Endothelial cell of umbilical vein (primary cell): ENCODE results near the gene FAM222A. TPM values are rescaled to one million over a fixed set of nuclear protein-coding genes. Genes with fewer than 3 reads are reported as not detected.

Experiments used
- BruUV-seq: library from RNA; stranded (reverse); fragments of 400-500 nt; replicated peaks from 2 replicates; lab custom pipeline; 2021; lab: Mats Ljungman, UMichigan
- CTCF ChIA-PET: fragments of 300-600, 350-600 bp; sonication (Branson Sonifier 250); formaldehyde crosslinking; loops from one replicate; lab custom pipeline; 2021; ENCODE audit warnings: antibody characterized with exemption, inconsistent platforms; lab: Charles Lee
- POLR2A ChIA-PET: fragments of 300-600, 350-600 bp; sonication (Branson Sonifier 250); formaldehyde crosslinking; loops from one replicate; lab custom pipeline; 2021; ENCODE audit warnings: antibody characterized with exemption, inconsistent platforms; lab: Charles Lee
- DNase-seq: peaks from one replicate; pipeline ENCODE4 v3.0.0-alpha.2; 2011; ENCODE audit warnings: low read depth, low spot score
- FAIRE-seq: peaks from 2 replicates; lab custom pipeline; 2011; peaks lifted over from hg19 to GRCh38; lab: Jason Lieb, UNC
- H2AFZ ChIP-seq: 2 replicates; pipeline ENCODE4 v1.6.0; 2012; ENCODE audit warnings: low read depth, low read length, control low read depth, inconsistent platforms
- H3K27ac ChIP-seq: 2 replicates; pipeline ENCODE4 v1.5.1; 2011; ENCODE audit warnings: low read depth, mild to moderate bottlenecking, control low read depth, low read length, moderate library complexity; ENCODE audit not compliant: insufficient read depth
- H3K27me3 ChIP-seq, 2 experiments: 2 replicates each; pipeline versions ENCODE4 v1.6.0 to v1.6.1; 2011; ENCODE audit warnings: low read length in 2 of 2, mixed read lengths in 1 of 2; ENCODE audit not compliant: control insufficient read depth in 2 of 2, insufficient read depth in 2 of 2
- H3K36me3 ChIP-seq, 2 experiments: 2 replicates in 1 of 2; 3 replicates in 1 of 2; pipeline ENCODE4 v1.5.1; 2011; ENCODE audit warnings: low read length in 2 of 2, mild to moderate bottlenecking in 1 of 2, moderate library complexity in 1 of 2; ENCODE audit not compliant: control insufficient read depth in 2 of 2, insufficient read depth in 2 of 2; ENCODE audit errors: extremely low read depth in 1 of 2
- H3K4me1 ChIP-seq: 3 replicates; pipeline ENCODE4 v1.5.1; 2011; ENCODE audit warnings: mild to moderate bottlenecking, low read length; ENCODE audit not compliant: control insufficient read depth, insufficient read depth; ENCODE audit errors: extremely low read depth
- H3K4me2 ChIP-seq: 2 replicates; pipeline ENCODE4 v1.6.1; 2011; ENCODE audit warnings: low read length, control low read depth, mixed read lengths; ENCODE audit not compliant: insufficient read depth
- H3K4me3 ChIP-seq, 3 experiments: fragments of 200-600 bp in 1 of 3; sonication (generic), shearing (Covaris generic) in 1 of 3; replicated peaks in 1 of 3; 2 replicates each; pipeline ENCODE4 v1.5.1; 2011 to 2016; ENCODE audit warnings: control low read depth in 3 of 3, low read length in 3 of 3, mild to moderate bottlenecking in 2 of 3, inconsistent platforms in 1 of 3, low read depth in 1 of 3, moderate library complexity in 1 of 3; ENCODE audit not compliant: insufficient read depth in 1 of 3
- H3K79me2 ChIP-seq: 2 replicates; pipeline ENCODE4 v1.6.0; 2012; ENCODE audit warnings: low read length, inconsistent platforms; ENCODE audit not compliant: control insufficient read depth, insufficient read depth
- H3K9ac ChIP-seq: replicated peaks from 2 replicates; pipeline ENCODE3; 2011; ENCODE audit warnings: low read length, control low read depth; ENCODE audit not compliant: insufficient read depth; ENCODE audit errors: extremely low read depth
- H3K9me1 ChIP-seq: replicated peaks from 3 replicates; pipeline ENCODE4 v1.6.0; 2011; ENCODE audit warnings: mild to moderate bottlenecking, low read length; ENCODE audit not compliant: control insufficient read depth, insufficient read depth; ENCODE audit errors: extremely low read depth
- H3K9me3 ChIP-seq: replicated peaks from 2 replicates; pipeline ENCODE4 v1.5.1; 2012; ENCODE audit warnings: low read length, inconsistent platforms; ENCODE audit not compliant: control insufficient read depth, insufficient read depth
- H4K20me1 ChIP-seq: replicated peaks from 2 replicates; pipeline ENCODE3; 2011; ENCODE audit warnings: mild to moderate bottlenecking, low read length; ENCODE audit not compliant: control insufficient read depth, insufficient read depth; ENCODE audit errors: extremely low read depth
- EZH2 ChIP-seq: IDR thresholded peaks from 2 replicates; pipeline ENCODE4 v1.6.1; 2012; ENCODE audit warnings: borderline replicate concordance, low read depth, mild to moderate bottlenecking, moderate library complexity, low read length, inconsistent platforms; ENCODE audit not compliant: severe bottlenecking
- FOS ChIP-seq: IDR thresholded peaks from 2 replicates; pipeline ENCODE4 v1.6.1; 2011; ENCODE audit warnings: mild to moderate bottlenecking, low read length, moderate library complexity, borderline replicate concordance; ENCODE audit not compliant: insufficient read depth
- GATA2 ChIP-seq: IDR thresholded peaks from 2 replicates; pipeline ENCODE4 v1.7.0; 2011; ENCODE audit warnings: low read depth, mild to moderate bottlenecking, moderate library complexity, mixed read lengths, low read length; ENCODE audit not compliant: insufficient read length, insufficient read depth
- JUN ChIP-seq: IDR thresholded peaks from 2 replicates; pipeline ENCODE4 v1.6.1; 2011; ENCODE audit warnings: borderline replicate concordance, low read depth; ENCODE audit not compliant: insufficient read length, insufficient read depth
- MYC ChIP-seq: IDR thresholded peaks from one replicate; pipeline ENCODE4 v1.6.1; 2011; ENCODE audit warnings: mild to moderate bottlenecking, low read depth, low read length
- POLR2A ChIP-seq: IDR thresholded peaks from 2 replicates; pipeline ENCODE4 v1.6.1; 2012; ENCODE audit warnings: low read depth, mild to moderate bottlenecking, control low read depth, low read length
- POLR2AphosphoS5 ChIP-seq: IDR thresholded peaks from 2 replicates; pipeline ENCODE4 v1.6.1; 2012; ENCODE audit warnings: low read depth, mild to moderate bottlenecking, control low read depth, low read length, moderate library complexity; ENCODE audit not compliant: insufficient read depth
- dilution Hi-C: fragments of 300-500 bp; cut with MboI; formaldehyde crosslinking; loops from one replicate; pipeline ENCODE4 v1.15.0; 2019; ENCODE audit warnings: low sequenced_read_pairs; ENCODE audit not compliant: extremely low pct_ligation_motif_present
- intact Hi-C: fragments of 100-400 bp; cut with micrococcal nuclease; formaldehyde crosslinking; loops from one replicate; pipeline ENCODE4 v1.10.0; 2022
- polyA plus RNA-seq, 4 experiments: library from polyadenylated mRNA; depleted of rRNA in 3 of 4; stranded (reverse) in 3 of 4; unstranded in 1 of 4; fragments of >200 nt; gene quantifications; 2 replicates each; pipeline versions ENCODE4 v1.2.1 to v1.2.3, GENCODE V29; 2011 to 2012; ENCODE audit warnings: missing spikeins in 1 of 4
- total RNA-seq: library from RNA; stranded (reverse); gene quantifications from 2 replicates; pipeline ENCODE4 v1.2.3, GENCODE V29; 2021
- TF ChIP-seq, protein P1 (sequence below), 2 donors: IDR thresholded peaks; 1 replicate in 1 of 2; 2 replicates in 1 of 2; pipeline ENCODE4 v1.5.1; 2011; ENCODE audit warnings: low read length in 2 of 2, mild to moderate bottlenecking in 2 of 2, moderate library complexity in 2 of 2, control low read depth in 1 of 2, inconsistent platforms in 1 of 2, low read depth in 1 of 2; ENCODE audit not compliant: insufficient read depth in 1 of 2; ENCODE audit errors: extremely low read depth in 1 of 2
- TF ChIP-seq, protein P2 (sequence below): IDR thresholded peaks from 2 replicates; pipeline ENCODE4 v1.6.1; 2011; ENCODE audit not compliant: insufficient read depth, insufficient read length

The FAM222A gene
- total and polyA plus RNA-seq, 2 donors (not counting 3 experiments of a cell fraction or from before 2014, with no cell fraction given): 0.62 to 1.7 TPM

DNA sequence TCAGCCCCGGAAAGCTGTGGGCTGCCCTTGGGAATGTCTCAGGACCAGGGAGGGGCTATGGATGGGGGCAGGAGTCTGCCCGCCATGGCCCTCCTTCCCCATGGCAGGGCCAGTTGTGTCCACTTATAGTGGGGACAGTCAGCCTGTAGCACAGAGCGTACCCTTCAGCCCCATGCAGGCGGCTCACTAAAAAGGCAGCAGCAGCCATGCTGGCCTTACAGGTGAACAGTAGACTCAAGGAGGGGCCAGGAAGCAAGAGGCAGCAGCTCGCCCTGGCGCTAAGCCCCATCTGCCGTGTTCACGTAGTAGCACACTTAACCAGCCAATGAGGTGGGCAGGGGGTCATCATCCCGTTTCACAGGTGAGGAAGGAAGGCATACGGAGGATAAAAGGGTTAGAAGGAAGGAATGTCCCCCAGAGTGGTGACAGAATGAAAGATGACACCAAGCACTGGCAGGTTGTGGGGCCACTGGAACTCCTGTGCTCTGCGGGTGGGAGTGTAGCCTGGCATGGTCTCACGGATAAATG lies 52.7 kb downstream of the FAM222A start:
- FAIRE-seq: no peak
- BruUV-seq: no TSS peak
- intact Hi-C loops: no loop called here
- CTCF ChIA-PET: no interaction called here
- H4K20me1 ChIP-seq: no peaks in the 10 kb centered on the region
- no peak overlapping the region for H2AFZ ChIP-seq
- H3K9ac ChIP-seq: no peak overlapping the region
- POLR2A ChIA-PET: no interaction called here
- no peak overlapping the region for H3K27ac ChIP-seq
- no peak for DNase-seq
- H3K4me1 ChIP-seq: no peaks in the 10 kb centered on the region
- no peaks in the 10 kb centered on the region for H3K27me3 ChIP-seq
- H3K4me2 ChIP-seq: no peak overlapping the region
- dilution Hi-C loops: no loop called here
- no peak for TF ChIP-seq POLR2AphosphoS5
- no peak for TF ChIP-seq JUN
- TF ChIP-seq, protein P1, sequence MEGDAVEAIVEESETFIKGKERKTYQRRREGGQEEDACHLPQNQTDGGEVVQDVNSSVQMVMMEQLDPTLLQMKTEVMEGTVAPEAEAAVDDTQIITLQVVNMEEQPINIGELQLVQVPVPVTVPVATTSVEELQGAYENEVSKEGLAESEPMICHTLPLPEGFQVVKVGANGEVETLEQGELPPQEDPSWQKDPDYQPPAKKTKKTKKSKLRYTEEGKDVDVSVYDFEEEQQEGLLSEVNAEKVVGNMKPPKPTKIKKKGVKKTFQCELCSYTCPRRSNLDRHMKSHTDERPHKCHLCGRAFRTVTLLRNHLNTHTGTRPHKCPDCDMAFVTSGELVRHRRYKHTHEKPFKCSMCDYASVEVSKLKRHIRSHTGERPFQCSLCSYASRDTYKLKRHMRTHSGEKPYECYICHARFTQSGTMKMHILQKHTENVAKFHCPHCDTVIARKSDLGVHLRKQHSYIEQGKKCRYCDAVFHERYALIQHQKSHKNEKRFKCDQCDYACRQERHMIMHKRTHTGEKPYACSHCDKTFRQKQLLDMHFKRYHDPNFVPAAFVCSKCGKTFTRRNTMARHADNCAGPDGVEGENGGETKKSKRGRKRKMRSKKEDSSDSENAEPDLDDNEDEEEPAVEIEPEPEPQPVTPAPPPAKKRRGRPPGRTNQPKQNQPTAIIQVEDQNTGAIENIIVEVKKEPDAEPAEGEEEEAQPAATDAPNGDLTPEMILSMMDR (IDR thresholded peaks at IDR 0.05; ENCODE audit: extremely low read depth in 1 of 2, insufficient read depth in 1 of 2, low read depth in 1 of 2, low read length in 2 of 2): no peak
- no peak for TF ChIP-seq POLR2A
- no peak for TF ChIP-seq MYC
- no peak overlapping the region for H3K4me3 ChIP-seq
- H3K79me2 ChIP-seq: no peaks in the 10 kb centered on the region
- H3K9me3 ChIP-seq: no peaks in the 10 kb centered on the region
- H3K9me1 ChIP-seq: no peaks in the 10 kb centered on the region
- H3K36me3 ChIP-seq: no peaks in the 10 kb centered on the region

DNA sequence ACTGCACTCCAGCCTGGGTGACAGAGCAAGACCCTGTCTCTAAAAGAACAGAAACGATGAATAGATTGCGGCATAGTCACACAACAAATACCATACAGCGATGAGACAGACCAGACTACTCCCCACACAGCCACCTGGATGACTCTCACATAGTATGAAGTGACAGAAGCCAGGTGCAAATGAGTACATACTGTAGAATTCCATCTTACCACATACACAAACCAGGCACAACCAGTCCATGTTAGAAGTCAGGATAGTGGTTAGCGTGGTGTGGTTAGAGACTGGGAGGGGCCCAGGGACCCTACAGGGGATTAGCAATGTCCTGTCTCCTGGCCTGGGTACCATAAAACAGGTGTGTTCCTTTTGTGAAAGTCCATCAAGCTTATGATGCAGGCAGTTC lies 53.8 kb downstream of the FAM222A start:
- Histone ChIP-seq H2AFZ (no peak overlapping the region), H3K4me2 (no peak overlapping the region), H3K27me3 (no peaks in the 10 kb centered on the region), H3K9me1 (no peaks in the 10 kb centered on the region), H3K4me1 (no peaks in the 10 kb centered on the region), H3K36me3 (no peaks in the 10 kb centered on the region), H3K4me3 (no peak overlapping the region), H3K27ac (no peak overlapping the region), H3K79me2 (no peaks in the 10 kb centered on the region), H4K20me1 (no peaks in the 10 kb centered on the region), H3K9me3 (no peaks in the 10 kb centered on the region), H3K9ac (no peak overlapping the region)
- DNase-seq: no peak
- FAIRE-seq: no peak
- TF ChIP-seq, protein P1 (IDR thresholded peaks at IDR 0.05; ENCODE audit: extremely low read depth in 1 of 2, insufficient read depth in 1 of 2, low read depth in 1 of 2, low read length in 2 of 2): no peak
- TF ChIP-seq FOS (no peak), EZH2 (no peak), POLR2A (no peak), JUN (no peak), MYC (no peak), GATA2 (no peak), POLR2AphosphoS5 (no peak)
- TF ChIP-seq, protein P2, sequence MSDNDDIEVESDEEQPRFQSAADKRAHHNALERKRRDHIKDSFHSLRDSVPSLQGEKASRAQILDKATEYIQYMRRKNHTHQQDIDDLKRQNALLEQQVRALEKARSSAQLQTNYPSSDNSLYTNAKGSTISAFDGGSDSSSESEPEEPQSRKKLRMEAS: no peak
- BruUV-seq: no TSS peak
- CTCF ChIA-PET: no interaction called here
- intact Hi-C loops: no loop called here
- POLR2A ChIA-PET: no interaction called here
- dilution Hi-C loops: no loop called here
